Naive thymus-derived CD8-positive, alpha-beta T cell (primary cell): ENCODE data around the gene P2RX1. TPM values are rescaled to one million over a fixed set of nuclear protein-coding genes. Genes with fewer than 3 reads are reported as not detected.
"Not testable (repeated sequence)": the region's sequence is repeated elsewhere in the genome, so short reads cannot be mapped to it uniquely, and the experiment has no call there.

ENCODE experiments used
- ATAC-seq, 2 donors: fragments of 150-1000 bp; cut with Tn5 transposase in 1 of 2; sonication (Bioruptor Pico), chemical (Tn5 transposase) in 1 of 2; 1 replicate in 1 of 2; 2 replicates in 1 of 2; pipeline ENCODE4 v1.10.0; 2021; ENCODE audit warnings: mild to moderate bottlenecking in 2 of 2, moderate library complexity in 2 of 2
- POLR2A ChIA-PET: fragments of 350-600 bp; sonication (Branson Sonifier 250); formaldehyde crosslinking; loops from one replicate; lab custom pipeline; 2021; ENCODE audit warnings: antibody characterized with exemption; lab: Charles Lee
- DNase-seq, 10 donors: peaks; one replicate each; pipeline versions ENCODE4 v3.0.0 to v3.0.0-alpha.2; 2020 to 2022
- H3K27ac Mint-ChIP-seq, 10 donors: one replicate each; pipeline ENCODE4 v1.8.0; 2020 to 2022; ENCODE audit warnings: mild to moderate bottlenecking in 10 of 10, mixed read lengths in 10 of 10, moderate library complexity in 4 of 10, inconsistent platforms in 1 of 10
- H3K27me3 Mint-ChIP-seq, 5 donors: one replicate each; pipeline ENCODE4 v1.8.0; 2021 to 2022; ENCODE audit warnings: mixed read lengths in 5 of 5
- H3K36me3 Mint-ChIP-seq, 3 donors: one replicate each; pipeline ENCODE4 v1.8.0; 2020 to 2022; ENCODE audit warnings: mixed read lengths in 3 of 3, mild to moderate bottlenecking in 2 of 3, inconsistent platforms in 1 of 3
- H3K4me1 Mint-ChIP-seq, 4 donors: one replicate each; pipeline ENCODE4 v1.8.0; 2021 to 2022; ENCODE audit warnings: mixed read lengths in 4 of 4
- H3K4me3 Mint-ChIP-seq, 10 donors: one replicate each; pipeline ENCODE4 v1.8.0; 2020 to 2022; ENCODE audit warnings: mild to moderate bottlenecking in 10 of 10, mixed read lengths in 10 of 10, moderate library complexity in 6 of 10, inconsistent platforms in 1 of 10
- H3K9me3 Mint-ChIP-seq, 9 donors: one replicate each; pipeline ENCODE4 v1.8.0; 2020 to 2022; ENCODE audit warnings: mixed read lengths in 9 of 9, mild to moderate bottlenecking in 3 of 9, inconsistent platforms in 1 of 9, moderate library complexity in 1 of 9
- polyA plus RNA-seq, 3 donors: library from polyadenylated mRNA; unstranded; fragments of 300-500 nt; fragmentation: Illumina TruSeq; gene quantifications; one replicate each; pipeline ENCODE4 v1.2.3, GENCODE V29; 2021
- total RNA-seq, 8 experiments: library from RNA in 2 of 8; stranded (reverse) in 2 of 8; gene quantifications; one replicate each; pipeline ENCODE4 v1.2.3 and lab custom pipeline; 2021 to 2026

The P2RX1 gene
- total and polyA plus RNA-seq, 5 experiments from 2014 or later: 1.1 to 1.6 TPM; not detected in 3

- no peak for DNase-seq
- ATAC-seq: no peak
- H3K9me3 Mint-ChIP-seq: no peaks in the 10 kb centered on the region
- POLR2A ChIA-PET: interaction anchor here (1.0 kb wide), 1 partner anchor 9 kb away, joined by 3 read pairs; no protein-coding TSS in a partner anchor
- H3K4me1 Mint-ChIP-seq: peaks cover 0 to 15% (median 7%) of the 10 kb centered on the region in 4 donors
- H3K27ac Mint-ChIP-seq: no peak overlapping the region
- no peaks in the 10 kb centered on the region for H3K27me3 Mint-ChIP-seq
- H3K36me3 Mint-ChIP-seq: peaks cover 0 to 63% (median 6%) of the 10 kb centered on the region in 3 donors
- H3K4me3 Mint-ChIP-seq: no peak overlapping the region
These were observed 34.3 kb upstream of the P2RX1 start for GRCh38 chr17:3950584-3950983.

GRCh38 chr17:3949418-3949817, 33.2 kb upstream of the P2RX1 start:
- peaks cover 0 to 64% (median 8%) of the 10 kb centered on the region in 3 donors for H3K36me3 Mint-ChIP-seq
- POLR2A ChIA-PET: interaction anchor here (0.5 to 1.6 kb wide), 4 partner anchors 8 to 1257 kb away, joined by 3 read pairs; no protein-coding TSS in a partner anchor
- H3K27ac Mint-ChIP-seq: peak overlapping the region in 5 of 10 donors; percentile 1 to 67 (median 47)
- H3K4me1 Mint-ChIP-seq: peaks cover 0 to 6% (median 5%) of the 10 kb centered on the region in 4 donors
- ATAC-seq: no peak
- H3K27me3 Mint-ChIP-seq: no peaks in the 10 kb centered on the region
- no peak overlapping the region for H3K4me3 Mint-ChIP-seq
- H3K9me3 Mint-ChIP-seq: no peaks in the 10 kb centered on the region
- DNase-seq: no peak

GRCh38 chr17:3948551-3948950, 32.3 kb upstream of the P2RX1 start:
- peak overlapping the region in 1 of 10 donors; percentile 29 for H3K27ac Mint-ChIP-seq
- not testable (repeated sequence) for H3K9me3 Mint-ChIP-seq, H3K27me3 Mint-ChIP-seq, DNase-seq, ATAC-seq, H3K4me3 Mint-ChIP-seq
- H3K36me3 Mint-ChIP-seq: peaks cover 0 to 70% (median 10%) of the 10 kb centered on the region in 3 donors
- H3K4me1 Mint-ChIP-seq: peaks cover 4 to 14% (median 6%) of the 10 kb centered on the region in 4 donors
- POLR2A ChIA-PET: interaction anchor here (0.5 to 1.6 kb wide), 4 partner anchors 7 to 37 kb away, joined by 3 to 4 read pairs (median 4); no protein-coding TSS in a partner anchor

- no peaks in the 10 kb centered on the region for H3K27me3 Mint-ChIP-seq
- H3K4me1 Mint-ChIP-seq: peaks cover 5 to 14% (median 6%) of the 10 kb centered on the region in 4 donors
- POLR2A ChIA-PET: interaction anchor here (1.0 to 1.1 kb wide), 2 partner anchors 21 to 25 kb away, joined by 4 to 6 read pairs; no protein-coding TSS in a partner anchor
- DNase-seq (no peak), ATAC-seq (no peak)
- H3K36me3 Mint-ChIP-seq: peaks cover 0 to 75% (median 13%) of the 10 kb centered on the region in 3 donors
- peak overlapping the region in 1 of 10 donors; percentile 67 for H3K27ac Mint-ChIP-seq
- no peak overlapping the region for H3K4me3 Mint-ChIP-seq
- H3K9me3 Mint-ChIP-seq: no peaks in the 10 kb centered on the region
These were observed 31.1 kb upstream of the P2RX1 start for GRCh38 chr17:3947318-3947810.

DNA sequence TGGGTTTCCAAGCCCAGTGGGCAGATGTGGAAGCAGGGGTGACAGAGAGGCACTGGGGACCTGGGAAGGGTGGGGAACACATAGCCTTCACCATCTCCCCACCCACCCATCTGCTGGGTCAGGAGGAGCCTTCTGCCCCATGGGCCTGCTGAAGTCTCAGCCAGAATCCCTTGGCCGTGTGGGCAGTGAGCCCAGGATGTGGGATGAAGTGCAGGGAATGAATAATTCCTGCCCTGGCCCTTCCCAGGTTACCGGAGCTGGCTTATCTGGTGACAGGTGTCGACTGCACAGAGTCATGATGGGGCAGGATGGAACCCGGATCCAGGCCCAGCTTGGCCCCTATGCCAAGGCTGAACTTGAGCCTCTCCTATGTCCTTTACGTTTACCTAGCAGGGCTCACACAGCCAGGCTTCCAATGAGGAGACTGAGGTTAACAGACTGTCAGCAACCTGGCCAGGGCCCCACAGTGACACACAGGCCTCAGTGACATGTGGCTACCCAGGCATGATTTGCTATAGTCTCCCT, 30.5 kb upstream of the P2RX1 start:
- Mint-ChIP-seq H3K9me3 (no peaks in the 10 kb centered on the region), H3K27ac (no peak overlapping the region), H3K36me3 (peaks cover 0 to 75% (median 13%) of the 10 kb centered on the region in 3 donors), H3K4me3 (no peak overlapping the region), H3K27me3 (no peaks in the 10 kb centered on the region), H3K4me1 (peaks cover 0 to 14% (median 6%) of the 10 kb centered on the region in 4 donors)
- POLR2A ChIA-PET: interaction anchor here (0.7 to 1.8 kb wide), 5 partner anchors 9 to 78 kb away, joined by 3 to 7 read pairs (median 4); no protein-coding TSS in a partner anchor
- DNase-seq (no peak), ATAC-seq (no peak)

GRCh38 chr17:3944485-3945388, 28.5 kb upstream of the P2RX1 start:
- Mint-ChIP-seq H3K9me3 (no peaks in the 10 kb centered on the region), H3K27me3 (no peaks in the 10 kb centered on the region), H3K27ac (peak overlapping the region in 3 of 10 donors; percentile 41 to 95 (median 69)), H3K4me3 (no peak overlapping the region), H3K4me1 (peaks cover 0 to 14% (median 6%) of the 10 kb centered on the region in 4 donors), H3K36me3 (peaks cover 5 to 84% (median 14%) of the 10 kb centered on the region in 3 donors)
- ATAC-seq (peak; percentile 75 to 90), DNase-seq (peak in 9 of 10 donors; percentile 16 to 57 (median 44))
- POLR2A ChIA-PET: interaction anchor here (0.5 to 1.8 kb wide), 3 partner anchors 15 to 21 kb away, joined by 3 to 7 read pairs (median 3); no protein-coding TSS in a partner anchor

- POLR2A ChIA-PET: interaction anchor here (0.6 kb wide), 1 partner anchor 48 kb away, joined by 6 read pairs; no protein-coding TSS in a partner anchor
- Mint-ChIP-seq H3K27ac (peak overlapping the region in 4 of 10 donors; percentile 8 to 95 (median 66)), H3K9me3 (no peaks in the 10 kb centered on the region), H3K36me3 (peaks cover 7 to 85% (median 13%) of the 10 kb centered on the region in 3 donors), H3K4me1 (peaks cover 0 to 14% (median 6%) of the 10 kb centered on the region in 4 donors), H3K27me3 (no peaks in the 10 kb centered on the region), H3K4me3 (no peak overlapping the region)
- DNase-seq (no peak), ATAC-seq (no peak)
These were observed 27.1 kb upstream of the P2RX1 start for GRCh38 chr17:3943240-3943891.

DNA sequence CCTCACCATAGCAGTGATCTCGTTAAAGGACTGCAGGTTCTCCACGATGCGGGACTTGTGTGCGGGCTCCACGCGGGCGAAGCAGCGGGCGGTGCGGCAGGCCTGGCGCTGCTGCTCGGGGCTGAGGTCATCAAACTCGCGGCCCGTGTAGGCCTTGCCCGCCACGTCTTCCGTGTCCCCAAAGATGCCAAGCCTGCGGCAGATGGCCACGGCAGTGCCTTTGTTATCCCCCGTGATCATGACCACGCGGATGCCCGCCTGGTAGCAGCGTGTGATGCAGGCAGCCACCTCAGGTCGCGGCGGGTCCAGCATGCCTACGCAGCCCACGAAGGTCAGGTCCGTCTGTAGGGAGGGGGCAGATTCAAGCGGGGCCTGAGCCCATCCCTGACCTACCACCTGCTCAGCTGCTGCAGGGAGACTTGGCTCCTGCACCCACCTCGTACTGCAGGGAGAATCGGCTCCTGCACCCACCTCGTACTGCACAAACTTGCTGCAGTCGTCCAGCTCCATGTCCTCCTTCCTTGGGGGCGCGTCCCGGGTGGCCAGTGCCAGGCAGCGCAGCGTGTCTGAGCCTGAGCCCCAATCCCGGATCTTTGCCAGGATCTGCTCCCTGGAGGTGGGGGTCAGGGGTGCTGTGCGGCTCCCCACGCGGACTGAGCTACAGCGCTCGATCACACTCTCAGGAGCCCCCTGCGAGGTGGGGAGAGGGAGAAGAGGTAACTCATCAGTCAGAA, 24.9 kb upstream of the P2RX1 start:
- H3K27me3 Mint-ChIP-seq: no peaks in the 10 kb centered on the region
- POLR2A ChIA-PET: interaction anchor here (0.7 kb wide), 1 partner anchor 8 kb away, joined by 3 read pairs; no protein-coding TSS in a partner anchor
- ATAC-seq: no peak
- peak overlapping the region in 1 of 10 donors; percentile 56 for H3K27ac Mint-ChIP-seq
- H3K4me3 Mint-ChIP-seq: no peak overlapping the region
- H3K9me3 Mint-ChIP-seq: no peaks in the 10 kb centered on the region
- DNase-seq: no peak
- peaks cover 0 to 14% (median 12%) of the 10 kb centered on the region in 4 donors for H3K4me1 Mint-ChIP-seq
- peaks cover 7 to 87% (median 25%) of the 10 kb centered on the region in 3 donors for H3K36me3 Mint-ChIP-seq

DNA sequence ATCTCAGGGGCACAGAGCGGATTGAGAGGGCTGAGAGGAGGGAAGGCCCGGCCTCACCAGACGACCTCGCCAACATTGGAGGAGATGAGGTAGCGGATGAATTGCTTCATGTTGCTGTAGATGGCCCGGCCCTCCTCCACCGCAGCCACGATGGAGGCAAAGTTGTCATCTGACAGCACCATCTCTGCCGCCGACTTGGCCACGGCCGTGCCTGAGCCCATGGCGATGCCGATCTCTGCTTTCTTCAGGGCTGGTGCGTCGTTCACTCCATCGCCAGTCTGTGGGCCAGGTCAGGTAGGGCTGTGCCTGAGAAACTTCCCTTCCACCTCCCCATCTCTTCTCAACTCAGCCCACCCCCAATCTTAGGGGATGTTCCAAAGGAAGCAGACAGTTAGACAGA, 21.1 kb upstream of the P2RX1 start:
- H3K9me3 Mint-ChIP-seq: no peaks in the 10 kb centered on the region
- peaks cover 0 to 10% (median 4%) of the 10 kb centered on the region in 4 donors for H3K4me1 Mint-ChIP-seq
- POLR2A ChIA-PET: no interaction called here
- no peaks in the 10 kb centered on the region for H3K27me3 Mint-ChIP-seq
- peaks cover 7 to 95% (median 15%) of the 10 kb centered on the region in 3 donors for H3K36me3 Mint-ChIP-seq
- no peak for DNase-seq
- ATAC-seq: no peak
- H3K27ac Mint-ChIP-seq: peak overlapping the region in 2 of 10 donors; percentile 35 to 65
- H3K4me3 Mint-ChIP-seq: no peak overlapping the region

- POLR2A ChIA-PET: interaction anchor here (0.6 to 1.3 kb wide), 4 partner anchors 21 to 142 kb away, joined by 3 to 5 read pairs (median 4); partner anchors contain the start of gene ATP2A3
- Mint-ChIP-seq H3K4me3 (no peak overlapping the region), H3K9me3 (no peaks in the 10 kb centered on the region), H3K27me3 (no peaks in the 10 kb centered on the region), H3K4me1 (peaks cover 0 to 10% (median 4%) of the 10 kb centered on the region in 4 donors), H3K36me3 (peaks cover 7 to 95% (median 15%) of the 10 kb centered on the region in 3 donors), H3K27ac (peak overlapping the region in 2 of 10 donors; percentile 36 to 89)
- no peak for DNase-seq
- ATAC-seq: no peak
These were observed 19.6 kb upstream of the P2RX1 start for GRCh38 chr17:3935825-3936355.

DNA sequence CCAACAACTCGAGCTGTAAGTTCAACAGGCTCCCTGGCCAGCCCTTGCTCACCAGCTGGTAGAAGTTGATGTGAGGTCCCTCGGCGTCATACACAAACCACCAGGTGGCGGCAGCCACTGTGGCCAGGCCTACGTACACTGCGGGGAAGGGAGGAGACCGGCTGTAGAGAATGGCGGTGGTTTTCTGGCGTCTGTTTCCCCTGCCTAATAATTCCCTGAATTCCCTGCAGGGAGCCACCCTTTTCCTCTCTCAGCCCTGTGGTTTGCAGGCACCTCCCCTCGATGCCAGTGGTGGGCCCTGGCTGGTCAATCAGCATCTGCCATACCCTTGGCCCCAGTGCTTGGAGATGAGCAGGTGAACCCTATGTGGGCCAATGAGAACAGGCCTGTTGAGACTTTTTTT, 18.9 kb upstream of the P2RX1 start:
- DNase-seq (peak in 6 of 10 donors; percentile 25 to 76 (median 42)), ATAC-seq (peak; percentile 67 to 83)
- peak overlapping the region in 6 of 10 donors; percentile 17 to 75 (median 50) for H3K27ac Mint-ChIP-seq
- no peak overlapping the region for H3K4me3 Mint-ChIP-seq
- H3K27me3 Mint-ChIP-seq: no peaks in the 10 kb centered on the region
- H3K36me3 Mint-ChIP-seq: peaks cover 6 to 92% (median 15%) of the 10 kb centered on the region in 3 donors
- peaks cover 0 to 10% (median 4%) of the 10 kb centered on the region in 4 donors for H3K4me1 Mint-ChIP-seq
- POLR2A ChIA-PET: interaction anchor here (0.5 kb wide), 1 partner anchor 21 kb away, joined by 3 read pairs; no protein-coding TSS in a partner anchor
- no peaks in the 10 kb centered on the region for H3K9me3 Mint-ChIP-seq
